GM12878 (cell line): Measurements from ENCODE around the gene DHDDS. TPM values are rescaled to one million over a fixed set of nuclear protein-coding genes. Genes with fewer than 3 reads are reported as not detected.

Experiments
- ATAC-seq: fragments of 200-7000 bp; cut with Tn5 transposase; 3 replicates; pipeline ENCODE4 v1.9.1; 2020; ENCODE audit warnings: mild to moderate bottlenecking, moderate library complexity
- BruUV-seq: library from RNA; stranded (reverse); fragments of 400-500 nt; replicated peaks from 2 replicates; lab custom pipeline; 2021; lab: Mats Ljungman, UMichigan
- CTCF ChIA-PET: fragments of 300-600 bp; sonication (Branson Sonifier 250); formaldehyde crosslinking; extraction: SDS; loops from one replicate; lab custom pipeline; 2021; ENCODE audit warnings: inconsistent platforms; lab: Yijun Ruan, JAX
- POLR2A ChIA-PET: fragments of 350-600 bp; formaldehyde crosslinking; extraction: SDS; loops from one replicate; lab custom pipeline; 2021; ENCODE audit warnings: inconsistent platforms; lab: Charles Lee
- RAD21 ChIA-PET: fragments of 300-600 bp; sonication (Branson Sonifier 250); formaldehyde crosslinking; loops from one replicate; lab custom pipeline; 2023; ENCODE audit warnings: antibody characterized with exemption; ENCODE audit not compliant: unreplicated experiment; lab: Charles Lee
- SMC1A ChIA-PET: fragments of 300-600 bp; sonication (Branson Sonifier 250); formaldehyde crosslinking; loops from one replicate; lab custom pipeline; 2023; ENCODE audit not compliant: unreplicated experiment, uncharacterized antibody; lab: Charles Lee
- DNase-seq: peaks from one replicate; pipeline ENCODE4 v3.0.0-alpha.2; 2011; ENCODE audit warnings: low read depth, low spot score
- FAIRE-seq: peaks from 3 replicates; lab custom pipeline; 2011; peaks lifted over from hg19 to GRCh38; lab: Jason Lieb, UNC
- H2AFZ ChIP-seq: 2 replicates; pipeline ENCODE4 v1.6.0; 2011; ENCODE audit warnings: low read depth, low read length, control low read depth; ENCODE audit not compliant: control insufficient read depth
- H3K27ac ChIP-seq: 2 replicates; pipeline ENCODE4 v1.5.1; 2011; ENCODE audit warnings: control low read depth; ENCODE audit not compliant: control insufficient read depth, insufficient read depth
- H3K27me3 ChIP-seq, 2 experiments: replicated peaks in 1 of 2; 2 replicates each; pipeline versions ENCODE4 v1.6.0 to v1.6.1; 2011; ENCODE audit warnings: low read length in 1 of 2; ENCODE audit not compliant: control insufficient read depth in 2 of 2, insufficient read depth in 2 of 2
- H3K36me3 ChIP-seq, 2 experiments: 2 replicates each; pipeline ENCODE4 v1.5.1; 2011; ENCODE audit warnings: low read length in 1 of 2; ENCODE audit not compliant: control insufficient read depth in 2 of 2, insufficient read depth in 2 of 2
- H3K4me1 ChIP-seq: 2 replicates; pipeline ENCODE4 v1.6.1; 2011; ENCODE audit warnings: mild to moderate bottlenecking, low read length, moderate library complexity, mixed read lengths; ENCODE audit not compliant: control insufficient read depth, insufficient read depth
- H3K4me2 ChIP-seq: 2 replicates; pipeline ENCODE4 v1.6.0; 2011; ENCODE audit warnings: control low read depth; ENCODE audit not compliant: control insufficient read depth, insufficient read depth
- H3K4me3 ChIP-seq: fragments of 200-600 bp; sonication (generic); 2 replicates; pipeline ENCODE4 v1.5.1; 2016
- H3K79me2 ChIP-seq: 2 replicates; pipeline ENCODE4 v1.6.0; 2011; ENCODE audit warnings: low read length; ENCODE audit not compliant: control insufficient read depth, insufficient read depth
- H3K9ac ChIP-seq: 2 replicates; pipeline ENCODE4 v1.8.0; 2011; ENCODE audit warnings: low read length, control low read depth, mixed read lengths; ENCODE audit not compliant: control insufficient read depth, insufficient read depth
- H3K9me3 ChIP-seq: replicated peaks from 3 replicates; pipeline ENCODE4 v1.5.1; 2011; ENCODE audit warnings: mild to moderate bottlenecking, low read length; ENCODE audit not compliant: control insufficient read depth, insufficient read depth
- H4K20me1 ChIP-seq: 2 replicates; pipeline ENCODE4 v1.6.0; 2011; ENCODE audit not compliant: control insufficient read depth, insufficient read depth
- CBX5 ChIP-seq: sonication (generic); IDR thresholded peaks from 2 replicates; pipeline ENCODE4 v1.6.1; 2016; ENCODE audit warnings: low read depth, moderate library complexity, mild to moderate bottlenecking, inconsistent platforms
- EGR1 ChIP-seq, 2 experiments: IDR thresholded peaks; 1 replicate in 1 of 2; 2 replicates in 1 of 2; pipeline ENCODE4 v1.6.1; 2011 to 2012; ENCODE audit warnings: low read depth in 2 of 2, low read length in 2 of 2, borderline replicate concordance in 1 of 2, mild to moderate bottlenecking in 1 of 2, moderate library complexity in 1 of 2
- NFYB ChIP-seq: IDR thresholded peaks from 2 replicates; pipeline ENCODE4 v1.6.1; 2011; ENCODE audit warnings: low read depth, mild to moderate bottlenecking, low read length, improper control_type of control experiment, moderate library complexity; ENCODE audit not compliant: insufficient read depth
- PML ChIP-seq: IDR thresholded peaks from 2 replicates; pipeline ENCODE4 v1.6.1; 2012; ENCODE audit warnings: low read length, inconsistent platforms
- POLR2AphosphoS5 ChIP-seq: IDR thresholded peaks from 2 replicates; pipeline ENCODE4 v1.6.1; 2011; ENCODE audit warnings: mild to moderate bottlenecking, low read length, inconsistent platforms
- PRDM15 ChIP-seq: fragments of 450-650 bp; formaldehyde crosslinking; IDR thresholded peaks from 2 replicates; pipeline ENCODE4 v1.4.0; 2020; ENCODE audit warnings: mild to moderate bottlenecking, moderate library complexity
- RCOR1 ChIP-seq: conservative IDR thresholded peaks from 2 replicates; pipeline ENCODE4 v1.6.1; 2012; ENCODE audit warnings: low read depth, low read length, improper control_type of control experiment
- RELB ChIP-seq: fragments of 450-650 bp; IDR thresholded peaks from 2 replicates; pipeline ENCODE4 v1.6.1; 2017; ENCODE audit warnings: low read depth, mild to moderate bottlenecking, moderate library complexity
- SIX5 ChIP-seq: IDR thresholded peaks from 2 replicates; pipeline ENCODE4 v1.6.1; 2011; ENCODE audit warnings: mild to moderate bottlenecking, low read depth, low read length, moderate library complexity; ENCODE audit not compliant: severe bottlenecking
- STAT3 ChIP-seq: IDR thresholded peaks from 2 replicates; pipeline ENCODE4 v1.6.1; 2011; ENCODE audit warnings: low read depth, low read length, improper control_type of control experiment
- USF2 ChIP-seq: IDR thresholded peaks from 2 replicates; pipeline ENCODE4 v1.6.1; 2011; ENCODE audit warnings: low read depth, low read length, improper control_type of control experiment, borderline replicate concordance
- WGBS: methylation state at CpG from one replicate; pipeline ENCODE4 v1.1.6; 2016; ENCODE audit warnings: low lambda C conversion rate; ENCODE audit not compliant: insufficient replicate concordance, insufficient coverage; ENCODE audit errors: missing lambda C conversion rate; 5-methylcytosine and 5-hydroxymethylcytosine counted together
- in situ Hi-C: fragments of 300-500 bp; cut with MboI; formaldehyde crosslinking; loops from 9 replicates; pipeline ENCODE4 v1.14.3; 2018; ENCODE audit warnings: mixed read lengths
- intact Hi-C: fragments of 100-400 bp; cut with micrococcal nuclease; formaldehyde crosslinking; loops from one replicate; pipeline ENCODE4 v1.14.2; 2022; ENCODE audit not compliant: unreplicated experiment
- polyA plus RNA-seq, 11 experiments: library from polyadenylated mRNA; depleted of rRNA in 4 of 11; unstranded in 6 of 11; stranded (reverse) in 5 of 11; fragments of >200 nt; fragmentation: Nextera tagmentation in 4 of 11; fragmentation: Illumina TruSeq in 1 of 11; extraction: Ambion mirVana in 4 of 11; extraction: Trizol in 1 of 11; gene quantifications; 1 replicate in 1 of 11; 2 replicates in 10 of 11; pipeline versions ENCODE4 v1.2.1 to v1.2.3, GENCODE V29; 2011 to 2016; ENCODE audit warnings: inconsistent platforms in 2 of 11, missing spikeins in 2 of 11, low read depth in 1 of 11
- total RNA-seq, 4 experiments: library from RNA; depleted of rRNA in 3 of 4; stranded (reverse); fragments of >200 nt in 3 of 4; fragmentation: Illumina TruSeq in 1 of 4; extraction: Trizol in 1 of 4; gene quantifications; 2 replicates each; pipeline versions ENCODE4 v1.2.1 to v1.2.3, GENCODE V29; 2013 to 2021

The DHDDS gene
- total and polyA plus RNA-seq, 10 of the 15 experiments (the other 5 are each of a cell fraction or from before 2014, with no cell fraction given) = 22.7 to 47.5 (median 36.4) TPM

GRCh38 chr1:26405281-26405915, 26.7 kb upstream of the DHDDS start:
- Histone ChIP-seq H3K36me3 (no peaks in the 10 kb centered on the region), H3K9ac (no peak overlapping the region), H3K27me3 (peaks cover 0 to 4% of the 10 kb centered on the region in 2 experiments; a peak in 1 of 4 replicates), H3K4me1 (no peaks in the 10 kb centered on the region), H2AFZ (no peak overlapping the region), H4K20me1 (no peaks in the 10 kb centered on the region), H3K9me3 (no peaks in the 10 kb centered on the region), H3K4me2 (no peak overlapping the region), H3K79me2 (no peaks in the 10 kb centered on the region), H3K4me3 (no peak overlapping the region), H3K27ac (no peak overlapping the region)
- POLR2A ChIA-PET = interaction anchor here (0.6 kb wide), 1 partner anchor 117 kb away, joined by 5 read pairs; no protein-coding TSS in a partner anchor
- no TSS peak for BruUV-seq
- SMC1A ChIA-PET = interaction anchor here (0.5 kb wide), 1 partner anchor 292 kb away, joined by 3 read pairs; no protein-coding TSS in a partner anchor
- DNase-seq = no peak
- intact Hi-C loops (no loop called here), in situ Hi-C loops (no loop called here)
- RAD21 ChIA-PET = interaction anchor here (0.9 kb wide), 1 partner anchor 12 kb away, joined by 3 read pairs; no protein-coding TSS in a partner anchor
- ATAC-seq = no peak
- no peak for FAIRE-seq
- CTCF ChIA-PET = interaction anchor here (1.4 to 5.1 kb wide), 3 partner anchors 10 to 41 kb away, joined by 5 to 35 read pairs (median 5); no protein-coding TSS in a partner anchor
- WGBS = 26% methylated on average over 7 of the region's 7 CpGs
- TF ChIP-seq PRDM15 (CRISPR knock-in tag) (no peak), NFYB (no peak), USF2 (no peak), RELB (no peak), PML (no peak), POLR2AphosphoS5 (no peak), EGR1 (IDR thresholded peaks at IDR 0.05; ENCODE audit: borderline replicate concordance in 1 of 2, low read depth in 2 of 2, low read length in 2 of 2) (no peak), SIX5 (no peak), CBX5 (no peak), STAT3 (no peak), RCOR1 (no peak)
